Nephron (organoid): ENCODE measurements around the gene ZBTB8B.
"Not testable (repeated sequence)": the region's sequence is repeated elsewhere in the genome, so short reads cannot be mapped to it uniquely, and the experiment has no call there.

Experiments used
- H3K27ac Mint-ChIP-seq, 3 experiments: 2 replicates each; pipeline ENCODE4 v1.8.0; 2020; ENCODE audit warnings: mixed read lengths in 3 of 3, mild to moderate bottlenecking in 2 of 3, moderate library complexity in 1 of 3
- H3K27me3 Mint-ChIP-seq: 2 replicates; pipeline ENCODE4 v1.8.0; 2021; ENCODE audit warnings: low read depth, mild to moderate bottlenecking, moderate library complexity, mixed read lengths
- H3K36me3 Mint-ChIP-seq: 2 replicates; pipeline ENCODE4 v1.8.0; 2020; ENCODE audit warnings: low read depth, mixed read lengths
- H3K4me1 Mint-ChIP-seq: 2 replicates; pipeline ENCODE4 v1.8.0; 2020; ENCODE audit warnings: mixed read lengths
- H3K4me3 Mint-ChIP-seq, 3 experiments: 2 replicates each; pipeline ENCODE4 v1.8.0; 2020; ENCODE audit warnings: mild to moderate bottlenecking in 3 of 3, mixed read lengths in 3 of 3, moderate library complexity in 2 of 3
- H3K9me3 Mint-ChIP-seq: 2 replicates; pipeline ENCODE4 v1.8.0; 2020; ENCODE audit warnings: mixed read lengths
- TF ChIP-seq, protein P1 (sequence below), 3 experiments: fragments of 200-600 bp; sonication (generic); IDR thresholded peaks; one replicate each; pipeline ENCODE4 v1.5.0; 2021; ENCODE audit warnings: antibody characterized with exemption in 3 of 3; ENCODE audit not compliant: unreplicated experiment in 3 of 3

The ZBTB8B gene

GRCh38 chr1:32468791-32469190, 3.9 kb downstream of the ZBTB8B start:
- H3K27me3 Mint-ChIP-seq: peaks cover 9% of the 10 kb centered on the region
- TF ChIP-seq, protein P1, sequence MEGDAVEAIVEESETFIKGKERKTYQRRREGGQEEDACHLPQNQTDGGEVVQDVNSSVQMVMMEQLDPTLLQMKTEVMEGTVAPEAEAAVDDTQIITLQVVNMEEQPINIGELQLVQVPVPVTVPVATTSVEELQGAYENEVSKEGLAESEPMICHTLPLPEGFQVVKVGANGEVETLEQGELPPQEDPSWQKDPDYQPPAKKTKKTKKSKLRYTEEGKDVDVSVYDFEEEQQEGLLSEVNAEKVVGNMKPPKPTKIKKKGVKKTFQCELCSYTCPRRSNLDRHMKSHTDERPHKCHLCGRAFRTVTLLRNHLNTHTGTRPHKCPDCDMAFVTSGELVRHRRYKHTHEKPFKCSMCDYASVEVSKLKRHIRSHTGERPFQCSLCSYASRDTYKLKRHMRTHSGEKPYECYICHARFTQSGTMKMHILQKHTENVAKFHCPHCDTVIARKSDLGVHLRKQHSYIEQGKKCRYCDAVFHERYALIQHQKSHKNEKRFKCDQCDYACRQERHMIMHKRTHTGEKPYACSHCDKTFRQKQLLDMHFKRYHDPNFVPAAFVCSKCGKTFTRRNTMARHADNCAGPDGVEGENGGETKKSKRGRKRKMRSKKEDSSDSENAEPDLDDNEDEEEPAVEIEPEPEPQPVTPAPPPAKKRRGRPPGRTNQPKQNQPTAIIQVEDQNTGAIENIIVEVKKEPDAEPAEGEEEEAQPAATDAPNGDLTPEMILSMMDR (IDR thresholded peaks at IDR 0.05; ENCODE audit: unreplicated experiment in 3 of 3): no peak
- no peak overlapping the region for H3K4me3 Mint-ChIP-seq
- H3K9me3 Mint-ChIP-seq: no peaks in the 10 kb centered on the region
- H3K27ac Mint-ChIP-seq: no peak overlapping the region
- peaks cover 7% of the 10 kb centered on the region for H3K36me3 Mint-ChIP-seq
- peaks cover 13% of the 10 kb centered on the region for H3K4me1 Mint-ChIP-seq

DNA sequence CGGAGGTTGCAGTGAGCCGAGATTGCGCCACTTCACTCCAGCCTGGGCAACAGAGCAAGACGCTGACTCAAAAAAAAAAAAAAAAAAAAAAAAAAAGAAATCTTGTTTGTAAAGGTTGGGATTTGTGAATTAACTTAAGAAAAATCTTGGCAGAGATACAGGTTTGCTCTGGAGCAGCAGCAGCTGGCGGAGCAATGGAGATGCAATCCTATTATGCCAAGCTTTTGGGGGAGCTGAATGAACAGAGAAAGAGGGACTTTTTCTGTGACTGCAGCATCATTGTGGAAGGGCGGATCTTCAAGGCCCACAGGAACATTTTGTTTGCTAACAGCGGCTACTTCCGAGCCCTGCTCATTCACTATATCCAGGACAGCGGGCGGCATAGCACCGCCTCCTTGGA, 5.6 kb downstream of the ZBTB8B start:
- H3K9me3 Mint-ChIP-seq: no peaks in the 10 kb centered on the region
- peaks cover 7% of the 10 kb centered on the region for H3K36me3 Mint-ChIP-seq
- no peak overlapping the region for H3K27ac Mint-ChIP-seq
- TF ChIP-seq, protein P1 (IDR thresholded peaks at IDR 0.05; ENCODE audit: unreplicated experiment in 3 of 3): no peak
- H3K4me3 Mint-ChIP-seq: no peak overlapping the region
- peaks cover 3% of the 10 kb centered on the region for H3K4me1 Mint-ChIP-seq
- H3K27me3 Mint-ChIP-seq: peaks cover 11% of the 10 kb centered on the region

- H3K27me3 Mint-ChIP-seq: peaks cover 6% of the 10 kb centered on the region
- peaks cover 10% of the 10 kb centered on the region for H3K36me3 Mint-ChIP-seq
- TF ChIP-seq, protein P1 (IDR thresholded peaks at IDR 0.05; ENCODE audit: unreplicated experiment in 3 of 3): no peak
- H3K4me3 Mint-ChIP-seq: no peak overlapping the region
- no peak overlapping the region for H3K27ac Mint-ChIP-seq
- no peaks in the 10 kb centered on the region for H3K9me3 Mint-ChIP-seq
- no peaks in the 10 kb centered on the region for H3K4me1 Mint-ChIP-seq
These were observed 6.3 kb downstream of the ZBTB8B start for GRCh38 chr1:32470991-32471694.

DNA sequence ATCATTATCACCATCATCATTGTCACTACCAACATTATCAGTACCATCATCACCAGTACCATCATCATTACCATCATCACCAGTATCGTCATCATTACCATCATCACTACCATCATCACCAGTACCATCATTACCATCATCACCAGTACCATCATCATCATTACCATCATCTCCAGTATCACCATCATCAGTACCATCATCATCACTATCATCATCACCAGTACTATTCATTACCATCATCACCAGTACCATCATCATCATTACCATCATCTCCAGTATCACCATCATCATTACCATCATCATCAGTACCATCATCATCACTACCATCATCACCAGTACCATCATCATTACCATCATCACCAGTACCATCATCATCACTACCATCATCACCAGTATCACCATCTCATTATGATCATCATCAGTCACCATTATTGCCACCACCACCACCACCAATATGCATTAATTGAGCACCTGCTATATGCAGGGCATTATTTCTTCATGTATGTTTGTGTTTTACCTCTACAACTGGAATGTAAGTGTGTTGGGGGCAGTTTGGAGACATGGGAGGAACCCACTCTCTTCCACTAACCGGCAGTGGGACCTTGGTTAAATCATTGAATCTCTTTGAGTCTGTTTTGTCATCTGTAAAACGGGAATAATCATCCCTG, 7.0 kb downstream of the ZBTB8B start:
- Mint-ChIP-seq H3K4me3 (no peak overlapping the region), H3K9me3 (no peaks in the 10 kb centered on the region), H3K27me3 (peaks cover 4% of the 10 kb centered on the region), H3K4me1 (no peaks in the 10 kb centered on the region), H3K36me3 (peaks cover 10% of the 10 kb centered on the region), H3K27ac (no peak overlapping the region)
- TF ChIP-seq, protein P1 (IDR thresholded peaks at IDR 0.05; ENCODE audit: unreplicated experiment in 3 of 3): no peak

GRCh38 chr1:32472966-32473365, 8.1 kb downstream of the ZBTB8B start:
- H3K9me3 Mint-ChIP-seq, H3K27me3 Mint-ChIP-seq, H3K4me1 Mint-ChIP-seq, H3K27ac Mint-ChIP-seq, H3K4me3 Mint-ChIP-seq: not testable (repeated sequence)
- H3K36me3 Mint-ChIP-seq: peaks cover 10% of the 10 kb centered on the region

DNA sequence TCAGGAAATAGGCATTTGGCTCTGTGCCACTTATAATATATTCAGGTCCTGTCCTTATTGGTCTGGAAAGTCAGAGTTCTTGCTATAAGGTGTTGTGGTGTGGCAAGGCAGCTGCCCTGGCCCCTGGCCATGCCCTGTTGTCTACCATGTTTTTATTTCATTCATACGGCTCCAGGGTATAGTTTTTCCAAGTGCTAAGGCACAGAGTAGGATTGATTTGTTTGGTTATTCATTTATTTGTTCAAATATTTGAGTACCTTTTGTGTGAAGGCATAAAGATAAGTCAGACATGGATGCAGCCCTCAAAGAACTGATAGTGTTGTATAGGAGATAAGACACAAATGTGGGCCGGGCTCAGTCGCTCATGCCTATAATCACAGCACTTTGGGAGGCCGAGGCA, 10.1 kb downstream of the ZBTB8B start:
- TF ChIP-seq, protein P1 (IDR thresholded peaks at IDR 0.05; ENCODE audit: unreplicated experiment in 3 of 3): no peak
- Mint-ChIP-seq H3K4me3 (no peak overlapping the region), H3K9me3 (no peaks in the 10 kb centered on the region), H3K36me3 (peaks cover 10% of the 10 kb centered on the region), H3K27ac (no peak overlapping the region), H3K27me3 (peaks cover 4% of the 10 kb centered on the region), H3K4me1 (no peaks in the 10 kb centered on the region)
